WTC11 (cell line): Measurements from ENCODE around the gene PTPRN2. TPM values are rescaled to one million over a fixed set of nuclear protein-coding genes. Genes with fewer than 3 reads are reported as not detected.

ENCODE experiments used
- ATAC-seq: fragments of 200-7000 bp; cut with Tn5 transposase; 2 replicates; pipeline ENCODE4 v1.10.0; 2021; ENCODE audit warnings: mild to moderate bottlenecking, moderate library complexity
- CTCF ChIA-PET: fragments of 300-600 bp; sonication (Branson Sonifier 250); formaldehyde crosslinking; loops from one replicate; lab custom pipeline; 2021; ENCODE audit warnings: antibody characterized with exemption; lab: Charles Lee
- POLR2A ChIA-PET: fragments of 350-600 bp; sonication (Branson Sonifier 250); formaldehyde crosslinking; loops from one replicate; lab custom pipeline; 2021; ENCODE audit warnings: antibody characterized with exemption; lab: Charles Lee
- DNase-seq: peaks from one replicate; pipeline ENCODE4 v3.0.0; 2021; ENCODE audit warnings: low spot score
- H3K27ac Mint-ChIP-seq: 2 replicates; pipeline ENCODE4 v1.8.0; 2021; ENCODE audit warnings: mixed read lengths
- H3K27me3 Mint-ChIP-seq: 2 replicates; pipeline ENCODE4 v1.8.0; 2021; ENCODE audit warnings: low read depth, mild to moderate bottlenecking, moderate library complexity, mixed read lengths
- H3K36me3 Mint-ChIP-seq: 2 replicates; pipeline ENCODE4 v1.8.0; 2021; ENCODE audit warnings: mixed read lengths
- H3K4me1 Mint-ChIP-seq: 2 replicates; pipeline ENCODE4 v1.8.0; 2022; ENCODE audit warnings: mixed read lengths
- H3K4me3 Mint-ChIP-seq: 2 replicates; pipeline ENCODE4 v1.8.0; 2021; ENCODE audit warnings: mild to moderate bottlenecking, moderate library complexity, mixed read lengths
- H3K9me3 Mint-ChIP-seq: 2 replicates; pipeline ENCODE4 v1.8.0; 2021; ENCODE audit warnings: mixed read lengths
- ARID4B ChIP-seq: sonication (generic); formaldehyde crosslinking; IDR thresholded peaks from 2 replicates; pipeline ENCODE4 v1.8.0; 2023; ENCODE audit warnings: missing genetic modification reagents, mild to moderate bottlenecking, borderline replicate concordance
- ATF3 ChIP-seq: sonication (generic); formaldehyde crosslinking; conservative IDR thresholded peaks from 2 replicates; pipeline ENCODE4 v1.8.1; 2022; ENCODE audit warnings: mild to moderate bottlenecking, missing genetic modification reagents
- CBFB ChIP-seq: sonication (generic); formaldehyde crosslinking; IDR thresholded peaks from 2 replicates; pipeline ENCODE4 v1.8.1; 2022; ENCODE audit warnings: mild to moderate bottlenecking, low read depth, missing genetic modification reagents
- CREM ChIP-seq: sonication (generic); formaldehyde crosslinking; IDR thresholded peaks from 2 replicates; pipeline ENCODE4 v1.8.1; 2022; ENCODE audit warnings: mild to moderate bottlenecking, missing genetic modification reagents, moderate library complexity
- ELF4 ChIP-seq: sonication (generic); formaldehyde crosslinking; IDR thresholded peaks from 2 replicates; pipeline ENCODE4 v1.8.1; 2022; ENCODE audit warnings: low read depth, mild to moderate bottlenecking, moderate library complexity, missing genetic modification reagents
- ETV6 ChIP-seq: sonication (generic); formaldehyde crosslinking; IDR thresholded peaks from 2 replicates; pipeline ENCODE4 v1.8.1; 2022; ENCODE audit warnings: mild to moderate bottlenecking, missing genetic modification reagents
- FOXK1 ChIP-seq: sonication (generic); formaldehyde crosslinking; IDR thresholded peaks from 2 replicates; pipeline ENCODE4 v1.8.0; 2022; ENCODE audit warnings: mild to moderate bottlenecking, moderate library complexity, missing genetic modification reagents
- IRF2 ChIP-seq: sonication (generic); formaldehyde crosslinking; IDR thresholded peaks from 2 replicates; pipeline ENCODE4 v1.8.0; 2022; ENCODE audit warnings: low read depth, missing genetic modification reagents, borderline replicate concordance
- JAZF1 ChIP-seq: fragments of 250-450 bp; sonication (Bioruptor Pico); IDR thresholded peaks from 2 replicates; pipeline ENCODE4 v1.9.0; 2021; ENCODE audit warnings: moderate library complexity, mild to moderate bottlenecking, inconsistent platforms
- JUN ChIP-seq: sonication (generic); formaldehyde crosslinking; IDR thresholded peaks from 2 replicates; pipeline ENCODE4 v1.8.0; 2023; ENCODE audit warnings: mild to moderate bottlenecking, missing genetic modification reagents
- SMAD3 ChIP-seq: sonication (generic); formaldehyde crosslinking; IDR thresholded peaks from 2 replicates; pipeline ENCODE4 v1.8.0; 2022; ENCODE audit warnings: missing genetic modification reagents, mild to moderate bottlenecking, borderline replicate concordance
- STAT6 ChIP-seq: sonication (generic); formaldehyde crosslinking; conservative IDR thresholded peaks from 2 replicates; pipeline ENCODE4 v1.8.1; 2023; ENCODE audit warnings: mild to moderate bottlenecking, low read depth, missing genetic modification reagents, moderate library complexity
- TEAD4 ChIP-seq: sonication (generic); formaldehyde crosslinking; IDR thresholded peaks from 2 replicates; pipeline ENCODE4 v1.8.0; 2022; ENCODE audit warnings: mild to moderate bottlenecking, missing genetic modification reagents
- ZBTB43 ChIP-seq: sonication (generic); formaldehyde crosslinking; IDR thresholded peaks from 2 replicates; pipeline ENCODE4 v1.8.1; 2023; ENCODE audit warnings: mild to moderate bottlenecking, missing genetic modification reagents
- ZNF219 ChIP-seq: sonication (generic); formaldehyde crosslinking; IDR thresholded peaks from 2 replicates; pipeline ENCODE4 v1.8.0; 2023; ENCODE audit warnings: missing genetic modification reagents, mild to moderate bottlenecking, borderline replicate concordance
- ZSCAN18 ChIP-seq: fragments of 250-450 bp; sonication (Bioruptor Pico); IDR thresholded peaks from 2 replicates; pipeline ENCODE4 v2.1.2; 2022; ENCODE audit warnings: mild to moderate bottlenecking, moderate library complexity
- total RNA-seq: library from RNA; stranded (reverse); gene quantifications from 3 replicates; pipeline ENCODE4 v1.2.3, GENCODE V29; 2021

Gene PTPRN2
- total RNA-seq, 1 experiment from 2014 or later: 4.7 TPM

GRCh38 chr7:157844141-157844540 lies 743.5 kb downstream of the PTPRN2 start:
- H3K36me3 Mint-ChIP-seq: peaks cover 15% of the 10 kb centered on the region
- H3K27me3 Mint-ChIP-seq: no peaks in the 10 kb centered on the region
- peaks cover 21% of the 10 kb centered on the region for H3K4me1 Mint-ChIP-seq
- DNase-seq: no peak
- TF ChIP-seq ZBTB43 (CRISPR knock-in tag) (no peak), ATF3 (CRISPR knock-in tag) (no peak), ARID4B (CRISPR knock-in tag) (no peak), CREM (CRISPR knock-in tag) (no peak), FOXK1 (CRISPR knock-in tag) (no peak), CBFB (CRISPR knock-in tag) (no peak), STAT6 (no peak), ELF4 (CRISPR knock-in tag) (no peak), JUN (CRISPR knock-in tag) (no peak), SMAD3 (CRISPR knock-in tag) (no peak), IRF2 (no peak), ZSCAN18 (CRISPR knock-in tag) (no peak), TEAD4 (no peak), JAZF1 (CRISPR knock-in tag) (no peak), ETV6 (no peak)
- POLR2A ChIA-PET: no interaction called here
- H3K9me3 Mint-ChIP-seq: peaks cover 15% of the 10 kb centered on the region
- H3K4me3 Mint-ChIP-seq: no peak overlapping the region
- H3K27ac Mint-ChIP-seq: no peak overlapping the region
- ATAC-seq: no peak
- CTCF ChIA-PET: no interaction called here

GRCh38 chr7:157843336-157844140 lies 744.1 kb downstream of the PTPRN2 start:
- CTCF ChIA-PET: no interaction called here

More at GRCh38 chr7:157843336-157844140, 744.1 kb downstream of the PTPRN2 start:
- Mint-ChIP-seq H3K36me3 (peaks cover 15% of the 10 kb centered on the region), H3K9me3 (peaks cover 15% of the 10 kb centered on the region), H3K4me1 (peaks cover 21% of the 10 kb centered on the region), H3K27me3 (no peaks in the 10 kb centered on the region), H3K27ac (no peak overlapping the region), H3K4me3 (no peak overlapping the region)
- DNase-seq (no peak), ATAC-seq (no peak)
- TF ChIP-seq ZNF219 (CRISPR knock-in tag) (no peak), ZBTB43 (CRISPR knock-in tag) (no peak)
- POLR2A ChIA-PET: no interaction called here
